HepG2 (cell line): ENCODE data around the gene UNKL. TPM values are rescaled to one million over a fixed set of nuclear protein-coding genes. Genes with fewer than 3 reads are reported as not detected.
A peak's percentile ranks its signal among the peaks of the same experiment; 100 is the strongest.

Experiments used
- ATAC-seq: fragments of 200-7000 bp; cut with Tn5 transposase; 3 replicates; pipeline ENCODE4 v1.9.1; 2020; ENCODE audit warnings: mild to moderate bottlenecking, moderate library complexity
- BruUV-seq: library from RNA; stranded (reverse); fragments of 400-500 nt; replicated peaks from 2 replicates; lab custom pipeline; 2021; lab: Mats Ljungman, UMichigan
- CTCF ChIA-PET: fragments of 300-600 bp; formaldehyde crosslinking; extraction: SDS; loops from one replicate; lab custom pipeline; 2021; ENCODE audit warnings: low total read pairs, inconsistent platforms, low intra/inter-chr PET ratio; lab: Yijun Ruan, JAX
- POLR2A ChIA-PET: fragments of 350-600 bp; sonication (Branson Sonifier 250); formaldehyde crosslinking; loops from one replicate; lab custom pipeline; 2020; ENCODE audit warnings: antibody characterized with exemption, inconsistent platforms; lab: Yijun Ruan, JAX
- DNase-seq: peaks from one replicate; pipeline ENCODE4 v3.0.0-alpha.2; 2015; ENCODE audit warnings: low spot score
- FAIRE-seq: peaks from 3 replicates; lab custom pipeline; 2011; peaks lifted over from hg19 to GRCh38; lab: Jason Lieb, UNC
- H2AFZ ChIP-seq: one replicate; pipeline ENCODE4 v1.6.1; 2011; ENCODE audit warnings: low read length, inconsistent platforms
- H3K27ac ChIP-seq: fragments of 300-600 bp; 3 replicates; pipeline ENCODE4 v1.8.0; 2011; ENCODE audit warnings: mixed run types, mild to moderate bottlenecking, mixed read lengths, low read length, inconsistent platforms; ENCODE audit not compliant: insufficient read depth; ENCODE audit errors: extremely low read length
- H3K27me3 ChIP-seq, 2 experiments: fragments of 200-600 bp in 1 of 2; 2 replicates in 1 of 2; 3 replicates in 1 of 2; pipeline versions ENCODE4 v1.6.0 to v1.8.0; 2011; ENCODE audit warnings: low read length in 2 of 2, mild to moderate bottlenecking in 2 of 2, moderate library complexity in 2 of 2, inconsistent platforms in 1 of 2; ENCODE audit not compliant: insufficient read depth in 2 of 2, control insufficient read depth in 1 of 2
- H3K36me3 ChIP-seq, 2 experiments: fragments of 200-600 bp in 1 of 2; replicated peaks in 1 of 2; 2 replicates in 1 of 2; 3 replicates in 1 of 2; pipeline versions ENCODE4 v1.5.1 to v1.8.0; 2011; ENCODE audit warnings: low read length in 2 of 2, inconsistent platforms in 1 of 2; ENCODE audit not compliant: insufficient read depth in 2 of 2, control insufficient read depth in 1 of 2
- H3K4me1 ChIP-seq: 2 replicates; pipeline ENCODE4 v1.5.1; 2012; ENCODE audit warnings: low read length, inconsistent platforms; ENCODE audit not compliant: insufficient read depth
- H3K4me2 ChIP-seq: 2 replicates; pipeline ENCODE4 v1.6.0; 2011; ENCODE audit warnings: low read depth, low read length, inconsistent platforms
- H3K4me3 ChIP-seq, 3 experiments: fragments of 200-600 bp in 1 of 3; sonication (generic), shearing (Covaris generic) in 1 of 3; replicated peaks in 1 of 3; 2 replicates each; pipeline ENCODE4 v1.5.1; 2011 to 2016; ENCODE audit warnings: low read length in 3 of 3, inconsistent platforms in 2 of 3, low read depth in 2 of 3, mild to moderate bottlenecking in 2 of 3, control low read depth in 1 of 3, mixed read lengths in 1 of 3; ENCODE audit not compliant: insufficient read depth in 1 of 3
- H3K79me2 ChIP-seq: one replicate; pipeline ENCODE4 v1.6.1; 2011; ENCODE audit warnings: low read length, inconsistent platforms; ENCODE audit not compliant: insufficient read depth
- H3K9ac ChIP-seq: 2 replicates; pipeline ENCODE4 v1.6.0; 2011; ENCODE audit warnings: mild to moderate bottlenecking, low read depth, low read length, inconsistent platforms; ENCODE audit not compliant: insufficient read depth
- H3K9me3 ChIP-seq: 2 replicates; pipeline ENCODE4 v1.5.1; 2012; ENCODE audit warnings: mild to moderate bottlenecking, low read length
- H4K20me1 ChIP-seq: 2 replicates; pipeline ENCODE4 v1.6.0; 2011; ENCODE audit warnings: inconsistent platforms, mild to moderate bottlenecking, low read length, moderate library complexity; ENCODE audit not compliant: insufficient read depth
- FOXA3 ChIP-seq: IDR thresholded peaks from 2 replicates; pipeline ENCODE4 v1.6.1; 2016; ENCODE audit warnings: missing genetic modification reagents, missing compliant biosample characterization
- ONECUT2 ChIP-seq: sonication (generic); formaldehyde crosslinking; IDR thresholded peaks from 2 replicates; pipeline ENCODE4 v1.4.0; 2020; ENCODE audit warnings: missing genetic modification reagents
- REL ChIP-seq: sonication (generic); formaldehyde crosslinking; conservative IDR thresholded peaks from 2 replicates; pipeline ENCODE4 v1.8.0; 2022; ENCODE audit warnings: mild to moderate bottlenecking, missing genetic modification reagents, moderate library complexity
- TARDBP ChIP-seq: sonication (generic); formaldehyde crosslinking; IDR thresholded peaks from 2 replicates; pipeline ENCODE4 v1.8.0; 2022; ENCODE audit warnings: mild to moderate bottlenecking, missing genetic modification reagents
- TBX2 ChIP-seq: sonication (generic); formaldehyde crosslinking; IDR thresholded peaks from 2 replicates; pipeline ENCODE4 v1.5.0; 2020; ENCODE audit warnings: missing genetic modification reagents, mild to moderate bottlenecking, borderline replicate concordance
- ZNF235 ChIP-seq: sonication (generic); formaldehyde crosslinking; IDR thresholded peaks from 2 replicates; pipeline ENCODE4 v1.8.1; 2023; ENCODE audit warnings: mild to moderate bottlenecking, missing genetic modification reagents, borderline replicate concordance
- ZNF263 ChIP-seq: sonication (generic); formaldehyde crosslinking; IDR thresholded peaks from 2 replicates; pipeline ENCODE4 v1.4.0; 2020; ENCODE audit warnings: missing genetic modification reagents
- WGBS: methylation state at CpG from one replicate; pipeline ENCODE4 v1.1.6; 2017; ENCODE audit warnings: low lambda C conversion rate; 5-methylcytosine and 5-hydroxymethylcytosine counted together
- in situ Hi-C: cut with HindIII; loops from 2 replicates; pipeline ENCODE4 v1.10.0; 2017; ENCODE audit warnings: low pct_unique_long_range_greater_than_20kb; ENCODE audit not compliant: extremely low pct_ligation_motif_present
- intact Hi-C: fragments of 100-400 bp; cut with micrococcal nuclease; formaldehyde crosslinking; loops from one replicate; pipeline ENCODE4 v1.10.0; 2022; ENCODE audit not compliant: unreplicated experiment
- polyA plus RNA-seq, 8 experiments: library from polyadenylated mRNA; depleted of rRNA in 3 of 8; stranded (reverse) in 7 of 8; unstranded in 1 of 8; fragments of >200 nt; fragmentation: Illumina TruSeq in 4 of 8; extraction: Trizol in 4 of 8; gene quantifications; 2 replicates each; pipeline versions ENCODE4 v1.2.1 to v1.2.3, GENCODE V29; 2011 to 2016; ENCODE audit warnings: low read depth in 4 of 8, missing spikeins in 1 of 8, mixed read lengths in 1 of 8; ENCODE audit not compliant: insufficient read depth in 1 of 8
- total RNA-seq, 5 experiments: library from RNA; depleted of rRNA; stranded (reverse); fragments of >200 nt; fragmentation: Illumina TruSeq; extraction: Trizol; gene quantifications; 2 replicates each; pipeline ENCODE4 v1.2.3, GENCODE V29; 2016; ENCODE audit warnings: low read depth in 1 of 5
- TF ChIP-seq, protein P1 (sequence below): fragments of 450-650 bp; IDR thresholded peaks from 2 replicates; pipeline ENCODE4 v1.6.1; 2016
- TF ChIP-seq, protein P2 (sequence below): sonication (generic); formaldehyde crosslinking; IDR thresholded peaks from 2 replicates; pipeline ENCODE4 v1.5.0; 2020; ENCODE audit warnings: mild to moderate bottlenecking, missing genetic modification reagents
- TF ChIP-seq, protein P3 (sequence below): IDR thresholded peaks from 2 replicates; pipeline ENCODE4 v1.6.1; 2012; ENCODE audit warnings: low read length, improper control_type of control experiment

Gene UNKL
- total and polyA plus RNA-seq, 2 of the 13 experiments (the other 11 are each of a cell fraction or from before 2014, with no cell fraction given): 10.4 to 17.6 TPM

DNA sequence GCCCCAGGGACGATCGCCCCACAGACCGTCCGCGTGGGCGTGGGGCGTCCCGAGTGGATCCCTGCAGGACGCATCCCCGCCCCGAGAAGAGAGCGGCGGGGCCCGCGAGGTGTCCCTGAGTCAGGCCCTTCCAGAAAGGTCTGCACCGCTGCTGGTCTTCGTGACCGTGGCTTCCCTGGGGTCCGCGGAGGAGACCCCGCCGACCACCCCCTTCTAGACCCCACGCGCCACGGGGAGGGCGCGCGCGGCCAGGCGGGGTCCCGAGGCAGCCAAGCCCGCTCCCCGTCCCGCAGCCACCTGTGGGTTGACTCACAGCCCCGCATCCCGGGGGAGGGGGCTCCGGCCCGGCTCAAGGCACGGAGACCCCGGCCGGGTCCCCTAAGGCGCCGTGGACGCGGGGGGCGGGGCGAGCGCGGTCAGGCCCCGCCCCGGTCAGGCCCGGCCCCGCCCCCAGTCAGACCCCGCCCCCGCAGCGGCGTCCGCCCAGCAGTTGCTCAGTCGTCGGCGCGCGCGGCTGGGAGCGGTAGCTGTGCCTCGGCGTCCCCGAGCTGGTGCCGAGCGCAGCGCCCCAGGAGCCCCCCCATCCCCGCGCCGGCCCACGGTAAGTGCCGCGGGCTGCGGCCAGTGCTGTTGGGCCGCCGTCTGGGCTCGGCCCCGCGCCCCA, 81.2 kb downstream of the UNKL start, which contains the start of gene BAIAP3 (continued):
- TF ChIP-seq, protein P1, sequence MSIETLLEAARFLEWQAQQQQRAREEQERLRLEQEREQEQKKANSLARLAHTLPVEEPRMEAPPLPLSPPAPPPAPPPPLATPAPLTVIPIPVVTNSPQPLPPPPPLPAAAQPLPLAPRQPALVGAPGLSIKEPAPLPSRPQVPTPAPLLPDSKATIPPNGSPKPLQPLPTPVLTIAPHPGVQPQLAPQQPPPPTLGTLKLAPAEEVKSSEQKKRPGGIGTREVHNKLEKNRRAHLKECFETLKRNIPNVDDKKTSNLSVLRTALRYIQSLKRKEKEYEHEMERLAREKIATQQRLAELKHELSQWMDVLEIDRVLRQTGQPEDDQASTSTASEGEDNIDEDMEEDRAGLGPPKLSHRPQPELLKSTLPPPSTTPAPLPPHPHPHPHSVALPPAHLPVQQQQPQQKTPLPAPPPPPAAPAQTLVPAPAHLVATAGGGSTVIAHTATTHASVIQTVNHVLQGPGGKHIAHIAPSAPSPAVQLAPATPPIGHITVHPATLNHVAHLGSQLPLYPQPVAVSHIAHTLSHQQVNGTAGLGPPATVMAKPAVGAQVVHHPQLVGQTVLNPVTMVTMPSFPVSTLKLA: no peak
- no peak for TF ChIP-seq TARDBP (CRISPR knock-in tag)

DNA sequence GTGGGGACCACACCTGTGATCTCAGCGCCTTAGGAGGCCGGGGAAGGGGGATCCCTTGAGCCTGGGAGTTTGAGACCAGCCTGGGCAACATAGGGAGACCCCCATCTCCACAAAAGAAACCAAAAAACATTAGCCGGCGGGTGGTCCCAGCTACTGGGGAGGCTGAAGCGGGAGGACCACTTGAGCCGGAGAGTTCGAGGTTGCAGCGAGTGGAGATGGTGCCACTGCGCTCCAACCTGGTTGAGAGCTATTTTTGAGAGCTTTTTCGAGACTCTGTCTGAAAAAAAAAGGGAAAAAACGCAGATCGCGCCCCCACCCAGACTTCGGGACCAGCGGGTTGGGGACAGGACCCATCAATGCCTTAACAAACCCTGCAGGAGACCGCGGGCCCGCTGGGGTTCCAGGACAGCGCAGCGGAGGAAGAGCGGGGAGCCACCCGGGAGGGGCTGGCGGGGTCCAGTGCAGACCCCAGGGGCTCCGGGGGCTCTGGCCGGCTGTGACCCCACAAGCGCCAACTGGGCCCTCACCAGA, 81.8 kb downstream of the UNKL start:
- Histone ChIP-seq H3K79me2 (no peaks in the 10 kb centered on the region), H3K4me1 (peaks cover 31% of the 10 kb centered on the region), H3K36me3 (no peaks in the 10 kb centered on the region), H3K9ac (peak overlapping the region; percentile 91; the same call in 1 of the 2 replicates), H2AFZ (no peak overlapping the region), H3K4me2 (peak overlapping the region; percentile 99), H3K27ac (peak overlapping the region; percentile 82), H4K20me1 (0 out of 2 replicates have a peak, but pooled peaks cover 3% of the 10 kb centered on the region), H3K4me3 (peak overlapping the region; percentile 38 to 79 (median 61)), H3K9me3 (no peaks in the 10 kb centered on the region), H3K27me3 (peaks cover 15 to 46% of the 10 kb centered on the region in 2 experiments)
- intact Hi-C loops: no loop called here
- no peak for DNase-seq
- no peak for ATAC-seq
- FAIRE-seq: no peak
- TF ChIP-seq, protein P2, sequence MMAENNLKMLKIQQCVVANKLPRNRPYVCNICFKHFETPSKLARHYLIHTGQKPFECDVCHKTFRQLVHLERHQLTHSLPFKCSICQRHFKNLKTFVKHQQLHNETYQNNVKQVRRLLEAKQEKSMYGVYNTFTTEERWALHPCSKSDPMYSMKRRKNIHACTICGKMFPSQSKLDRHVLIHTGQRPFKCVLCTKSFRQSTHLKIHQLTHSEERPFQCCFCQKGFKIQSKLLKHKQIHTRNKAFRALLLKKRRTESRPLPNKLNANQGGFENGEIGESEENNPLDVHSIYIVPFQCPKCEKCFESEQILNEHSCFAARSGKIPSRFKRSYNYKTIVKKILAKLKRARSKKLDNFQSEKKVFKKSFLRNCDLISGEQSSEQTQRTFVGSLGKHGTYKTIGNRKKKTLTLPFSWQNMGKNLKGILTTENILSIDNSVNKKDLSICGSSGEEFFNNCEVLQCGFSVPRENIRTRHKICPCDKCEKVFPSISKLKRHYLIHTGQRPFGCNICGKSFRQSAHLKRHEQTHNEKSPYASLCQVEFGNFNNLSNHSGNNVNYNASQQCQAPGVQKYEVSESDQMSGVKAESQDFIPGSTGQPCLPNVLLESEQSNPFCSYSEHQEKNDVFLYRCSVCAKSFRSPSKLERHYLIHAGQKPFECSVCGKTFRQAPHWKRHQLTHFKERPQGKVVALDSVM (CRISPR knock-in tag): peak; percentile 41
- 0 out of 2 replicates have a peak, but pooled peaks have one; percentile 43 for TF ChIP-seq REL (CRISPR knock-in tag)
- TF ChIP-seq ZNF263 (CRISPR knock-in tag): peak; percentile 83
- TF ChIP-seq ZNF235 (CRISPR knock-in tag): no peak
- TF ChIP-seq, protein P3, sequence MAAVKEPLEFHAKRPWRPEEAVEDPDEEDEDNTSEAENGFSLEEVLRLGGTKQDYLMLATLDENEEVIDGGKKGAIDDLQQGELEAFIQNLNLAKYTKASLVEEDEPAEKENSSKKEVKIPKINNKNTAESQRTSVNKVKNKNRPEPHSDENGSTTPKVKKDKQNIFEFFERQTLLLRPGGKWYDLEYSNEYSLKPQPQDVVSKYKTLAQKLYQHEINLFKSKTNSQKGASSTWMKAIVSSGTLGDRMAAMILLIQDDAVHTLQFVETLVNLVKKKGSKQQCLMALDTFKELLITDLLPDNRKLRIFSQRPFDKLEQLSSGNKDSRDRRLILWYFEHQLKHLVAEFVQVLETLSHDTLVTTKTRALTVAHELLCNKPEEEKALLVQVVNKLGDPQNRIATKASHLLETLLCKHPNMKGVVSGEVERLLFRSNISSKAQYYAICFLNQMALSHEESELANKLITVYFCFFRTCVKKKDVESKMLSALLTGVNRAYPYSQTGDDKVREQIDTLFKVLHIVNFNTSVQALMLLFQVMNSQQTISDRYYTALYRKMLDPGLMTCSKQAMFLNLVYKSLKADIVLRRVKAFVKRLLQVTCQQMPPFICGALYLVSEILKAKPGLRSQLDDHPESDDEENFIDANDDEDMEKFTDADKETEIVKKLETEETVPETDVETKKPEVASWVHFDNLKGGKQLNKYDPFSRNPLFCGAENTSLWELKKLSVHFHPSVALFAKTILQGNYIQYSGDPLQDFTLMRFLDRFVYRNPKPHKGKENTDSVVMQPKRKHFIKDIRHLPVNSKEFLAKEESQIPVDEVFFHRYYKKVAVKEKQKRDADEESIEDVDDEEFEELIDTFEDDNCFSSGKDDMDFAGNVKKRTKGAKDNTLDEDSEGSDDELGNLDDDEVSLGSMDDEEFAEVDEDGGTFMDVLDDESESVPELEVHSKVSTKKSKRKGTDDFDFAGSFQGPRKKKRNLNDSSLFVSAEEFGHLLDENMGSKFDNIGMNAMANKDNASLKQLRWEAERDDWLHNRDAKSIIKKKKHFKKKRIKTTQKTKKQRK: no peak
- TF ChIP-seq FOXA3 (CRISPR knock-in tag): no peak
- TF ChIP-seq TBX2 (CRISPR knock-in tag): no peak
- no peak for TF ChIP-seq ONECUT2 (CRISPR knock-in tag)
- ChIA-PET POLR2A (interaction anchor here (0.7 to 3.6 kb wide), 3 partner anchors 8 to 24 kb away, joined by 3 to 25 read pairs (median 3); partner anchors contain the start of gene UBE2I), CTCF (no interaction called here)
- in situ Hi-C loops: no loop called here
- BruUV-seq: no TSS peak
- 14% methylated on average over 19 of the region's 26 CpGs for WGBS
